Stimulated activated CD8-positive, alpha-beta memory T cell treated with anti-CD3 and anti-CD28 coated beads, Interleukin-7, amount 100 ng/mL, for 48 hours (primary cell): ENCODE data around the gene SERPINB1.
"Not testable (repeated sequence)": the region's sequence is repeated elsewhere in the genome, so short reads cannot be mapped to it uniquely, and the experiment has no call there.

Experiments used
- DNase-seq, 2 donors: peaks; one replicate each; pipeline ENCODE4 v3.0.0-alpha.2; 2020; ENCODE audit warnings: low read depth in 1 of 2; ENCODE audit errors: extremely low read depth in 1 of 2

SERPINB1 gene

GRCh38 chr6:2819115-2819514 is 22.5 kb downstream of the SERPINB1 start:
- no peak for DNase-seq

- DNase-seq = no peak
Observed at GRCh38 chr6:2818593-2818992, 23.1 kb downstream of the SERPINB1 start.

GRCh38 chr6:2817903-2818443 is 23.7 kb downstream of the SERPINB1 start:
- no peak for DNase-seq

- DNase-seq = no peak
Observed at GRCh38 chr6:2816158-2816557, 25.5 kb downstream of the SERPINB1 start.

- DNase-seq = no peak
Observed at GRCh38 chr6:2812695-2813094, 29.0 kb downstream of the SERPINB1 start.

- no peak for DNase-seq
Observed at GRCh38 chr6:2810092-2810671, 31.5 kb downstream of the SERPINB1 start.

GRCh38 chr6:2809015-2809414 is 32.6 kb downstream of the SERPINB1 start:
- DNase-seq = no peak

GRCh38 chr6:2807342-2808090 is 34.1 kb downstream of the SERPINB1 start:
- DNase-seq = no peak

- no peak for DNase-seq
Observed at GRCh38 chr6:2806644-2807043, 35.0 kb downstream of the SERPINB1 start.

GRCh38 chr6:2805031-2805430 is 36.6 kb downstream of the SERPINB1 start:
- no peak for DNase-seq

GRCh38 chr6:2804516-2804915 is 37.1 kb downstream of the SERPINB1 start:
- DNase-seq = no peak

GRCh38 chr6:2803731-2804429 is 37.8 kb downstream of the SERPINB1 start:
- DNase-seq = no peak

GRCh38 chr6:2802521-2803060 is 39.1 kb downstream of the SERPINB1 start:
- DNase-seq = no peak

- DNase-seq = not testable (repeated sequence)
Observed at GRCh38 chr6:2801687-2802086, 40.0 kb downstream of the SERPINB1 start.

- DNase-seq = no peak
Observed at GRCh38 chr6:2800552-2801316, 40.9 kb downstream of the SERPINB1 start.

- no peak for DNase-seq
Observed at GRCh38 chr6:2799936-2800527, 41.6 kb downstream of the SERPINB1 start.

- DNase-seq = no peak
Observed at GRCh38 chr6:2798586-2799134, 43.0 kb downstream of the SERPINB1 start.

GRCh38 chr6:2797564-2798031 is 44.1 kb downstream of the SERPINB1 start:
- DNase-seq = no peak

- no peak for DNase-seq
Observed at GRCh38 chr6:2796861-2797260, 44.8 kb downstream of the SERPINB1 start.

- DNase-seq = no peak
Observed at GRCh38 chr6:2795956-2796355, 45.7 kb downstream of the SERPINB1 start.
